Left ventricle myocardium inferior (tissue), 1 donor: Measurements from ENCODE around the gene VSIG8. TPM values are rescaled to one million over a fixed set of nuclear protein-coding genes. Genes with fewer than 3 reads are reported as not detected.
A peak's percentile ranks its signal among the peaks of the same experiment; 100 is the strongest.

Experiments
- DNase-seq: peaks from one replicate; pipeline ENCODE4 v3.0.0-alpha.2; 2020
- H3K27ac ChIP-seq: fragments of 200-600 bp; replicated peaks from 2 replicates; pipeline ENCODE4 v1.8.0; 2021
- H3K27me3 ChIP-seq: fragments of 200-600 bp; 2 replicates; pipeline ENCODE4 v1.8.0; 2021; ENCODE audit warnings: low read depth
- H3K36me3 ChIP-seq: fragments of 200-600 bp; 2 replicates; pipeline ENCODE4 v1.8.0; 2021
- H3K4me1 ChIP-seq: fragments of 200-600 bp; 2 replicates; pipeline ENCODE4 v1.8.0; 2021
- H3K4me3 ChIP-seq: fragments of 200-600 bp; 2 replicates; pipeline ENCODE4 v1.8.0; 2021; ENCODE audit warnings: mild to moderate bottlenecking, moderate library complexity
- H3K9me3 ChIP-seq: fragments of 200-600 bp; replicated peaks from 2 replicates; pipeline ENCODE4 v1.8.0; 2021
- CTCF ChIP-seq: fragments of 200-600 bp; IDR thresholded peaks from 2 replicates; pipeline ENCODE4 v1.8.0; 2021; ENCODE audit warnings: antibody characterized with exemption, mild to moderate bottlenecking, borderline replicate concordance
- intact Hi-C: fragments of 100-400 bp; cut with micrococcal nuclease; formaldehyde crosslinking; loops from one replicate; pipeline ENCODE4 v1.11.0; 2022
- total RNA-seq: library from RNA; stranded (reverse); fragmentation: NEBNext Ultra II Directional; extraction: Animal tissue kit (Norgen Biotek cat#: 25700); gene quantifications from one replicate; pipeline ENCODE4 v1.2.1, GENCODE V29; 2021
- donor health status: DM: no; HTN: yes; CAD: no; lungs with severe emphysema.

VSIG8 gene
- total RNA-seq, 1 donor from 2014 or later = not detected

GRCh38 chr1:159835356-159835755, 27.1 kb downstream of the VSIG8 start:
- intact Hi-C loops = no loop called here
- no peak for DNase-seq
- H3K4me3 ChIP-seq = no peak overlapping the region
- peaks cover 5% of the 10 kb centered on the region for H3K4me1 ChIP-seq
- H3K27ac ChIP-seq = no peak overlapping the region
- no peak for TF ChIP-seq CTCF
- H3K36me3 ChIP-seq = peaks cover 5% of the 10 kb centered on the region
- no peaks in the 10 kb centered on the region for H3K9me3 ChIP-seq
- H3K27me3 ChIP-seq = no peaks in the 10 kb centered on the region

- Histone ChIP-seq H3K4me1 (peaks cover 12% of the 10 kb centered on the region), H3K9me3 (no peaks in the 10 kb centered on the region), H3K36me3 (no peaks in the 10 kb centered on the region), H3K4me3 (no peak overlapping the region), H3K27ac (no peak overlapping the region), H3K27me3 (no peaks in the 10 kb centered on the region)
- no peak for TF ChIP-seq CTCF
- no peak for DNase-seq
- intact Hi-C loops = no loop called here
Measured at GRCh38 chr1:159832309-159832708, 30.1 kb downstream of the VSIG8 start.

- Histone ChIP-seq H3K27me3 (no peaks in the 10 kb centered on the region), H3K9me3 (no peaks in the 10 kb centered on the region), H3K4me1 (peaks cover 12% of the 10 kb centered on the region), H3K27ac (no peak overlapping the region), H3K4me3 (no peak overlapping the region), H3K36me3 (no peaks in the 10 kb centered on the region)
- intact Hi-C loops = no loop called here
- DNase-seq = no peak
- TF ChIP-seq CTCF = no peak
Measured at GRCh38 chr1:159831412-159832141, 30.9 kb downstream of the VSIG8 start.

- intact Hi-C loops = no loop called here
- no peak for DNase-seq
- H3K9me3 ChIP-seq = no peaks in the 10 kb centered on the region
- H3K4me3 ChIP-seq = no peak overlapping the region
- no peaks in the 10 kb centered on the region for H3K36me3 ChIP-seq
- no peaks in the 10 kb centered on the region for H3K27me3 ChIP-seq
- H3K4me1 ChIP-seq = peaks cover 12% of the 10 kb centered on the region
- TF ChIP-seq CTCF = no peak
- no peak overlapping the region for H3K27ac ChIP-seq
Measured at GRCh38 chr1:159830722-159831121, 31.7 kb downstream of the VSIG8 start.

- intact Hi-C loops = no loop called here
- Histone ChIP-seq H3K36me3 (no peaks in the 10 kb centered on the region), H3K4me1 (peaks cover 8% of the 10 kb centered on the region), H3K27me3 (no peaks in the 10 kb centered on the region), H3K27ac (no peak overlapping the region), H3K9me3 (no peaks in the 10 kb centered on the region), H3K4me3 (no peak overlapping the region)
- no peak for TF ChIP-seq CTCF
- DNase-seq = peak; percentile 36
Measured at GRCh38 chr1:159829822-159830465, 32.5 kb downstream of the VSIG8 start.
